Upper lobe of left lung (tissue), 4 donors: ENCODE results near the gene MAP4K1.
"Not testable (repeated sequence)": the region's sequence is repeated elsewhere in the genome, so short reads cannot be mapped to it uniquely, and the experiment has no call there.

ENCODE experiments used
- EP300 ChIP-seq, 4 donors: sonication (generic); formaldehyde crosslinking; IDR thresholded peaks; one replicate each; pipeline ENCODE4 v1.5.1; 2017; ENCODE audit warnings: antibody characterized with exemption in 4 of 4, control low read depth in 2 of 4
- POLR2A ChIP-seq, 4 donors: fragments of 450-650 bp; IDR thresholded peaks; one replicate each; pipeline ENCODE4 v1.5.1; 2016 to 2017; ENCODE audit warnings: antibody characterized with exemption in 4 of 4, mild to moderate bottlenecking in 2 of 4
- POLR2AphosphoS5 ChIP-seq, 2 donors: sonication (generic); formaldehyde crosslinking; IDR thresholded peaks; one replicate each; pipeline ENCODE4 v1.5.1; 2017; ENCODE audit warnings: antibody characterized with exemption in 2 of 2
- TF ChIP-seq, protein P1 (sequence below), 6 experiments: fragments of 450-650 bp in 4 of 6; fragments of 200-600 bp in 2 of 6; sonication (generic) in 2 of 6; IDR thresholded peaks; one replicate each; pipeline ENCODE4 v1.5.1; 2016 to 2019; ENCODE audit warnings: antibody characterized with exemption in 6 of 6

DNA sequence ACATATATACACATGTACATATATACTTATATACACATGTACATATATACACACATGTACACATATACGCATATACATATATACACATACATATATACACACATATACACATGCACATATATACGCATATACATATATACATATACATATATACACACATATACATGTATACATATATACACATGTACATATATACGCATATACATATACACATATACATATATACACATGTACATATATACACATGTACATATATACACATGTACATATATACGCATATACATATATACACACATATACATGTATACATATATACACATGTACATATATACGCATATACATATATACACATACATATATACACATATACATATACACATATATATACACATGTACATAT is 14.9 kb downstream of the MAP4K1 start:
- not testable (repeated sequence) for TF ChIP-seq EP300, POLR2AphosphoS5, POLR2A (IDR thresholded peaks at IDR 0.05)
- TF ChIP-seq, protein P1, sequence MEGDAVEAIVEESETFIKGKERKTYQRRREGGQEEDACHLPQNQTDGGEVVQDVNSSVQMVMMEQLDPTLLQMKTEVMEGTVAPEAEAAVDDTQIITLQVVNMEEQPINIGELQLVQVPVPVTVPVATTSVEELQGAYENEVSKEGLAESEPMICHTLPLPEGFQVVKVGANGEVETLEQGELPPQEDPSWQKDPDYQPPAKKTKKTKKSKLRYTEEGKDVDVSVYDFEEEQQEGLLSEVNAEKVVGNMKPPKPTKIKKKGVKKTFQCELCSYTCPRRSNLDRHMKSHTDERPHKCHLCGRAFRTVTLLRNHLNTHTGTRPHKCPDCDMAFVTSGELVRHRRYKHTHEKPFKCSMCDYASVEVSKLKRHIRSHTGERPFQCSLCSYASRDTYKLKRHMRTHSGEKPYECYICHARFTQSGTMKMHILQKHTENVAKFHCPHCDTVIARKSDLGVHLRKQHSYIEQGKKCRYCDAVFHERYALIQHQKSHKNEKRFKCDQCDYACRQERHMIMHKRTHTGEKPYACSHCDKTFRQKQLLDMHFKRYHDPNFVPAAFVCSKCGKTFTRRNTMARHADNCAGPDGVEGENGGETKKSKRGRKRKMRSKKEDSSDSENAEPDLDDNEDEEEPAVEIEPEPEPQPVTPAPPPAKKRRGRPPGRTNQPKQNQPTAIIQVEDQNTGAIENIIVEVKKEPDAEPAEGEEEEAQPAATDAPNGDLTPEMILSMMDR (IDR thresholded peaks at IDR 0.05), result not testable (repeated sequence)
